Prostate gland (tissue), 2 donors: ENCODE data around the gene MZB1.

Source experiments
- POLR2A ChIP-seq: fragments of 450-650 bp; IDR thresholded peaks from one replicate; pipeline ENCODE4 v1.6.1; 2016; ENCODE audit warnings: antibody characterized with exemption, mild to moderate bottlenecking
- TF ChIP-seq, protein P1 (sequence below), 4 experiments: fragments of 200-600 bp in 2 of 4; fragments of 450-650 bp in 2 of 4; sonication (generic) in 2 of 4; IDR thresholded peaks; 1 replicate in 3 of 4; 2 replicates in 1 of 4; pipeline ENCODE4 v1.5.1; 2016 to 2019; ENCODE audit warnings: antibody characterized with exemption in 4 of 4, mild to moderate bottlenecking in 2 of 4, moderate library complexity in 2 of 4

DNA sequence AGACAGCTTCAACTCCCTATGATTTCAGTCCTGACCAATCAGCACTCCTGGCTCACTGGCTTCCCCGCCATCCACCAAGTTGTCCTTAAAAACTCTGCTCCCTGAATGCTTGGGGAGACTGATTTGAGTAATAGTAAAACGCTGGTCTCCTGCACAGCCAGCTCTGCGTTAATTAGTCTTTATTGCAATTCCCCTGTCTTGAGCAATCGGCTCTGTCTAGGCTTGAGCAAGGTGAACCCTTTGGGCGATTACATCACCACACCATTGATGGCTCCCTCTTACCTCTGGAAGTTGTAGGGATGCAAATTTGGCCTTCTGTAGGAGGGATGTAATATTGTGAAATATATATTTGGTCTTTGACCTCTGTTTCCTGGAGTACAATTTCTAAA, 3.7 kb downstream of the MZB1 start:
- TF ChIP-seq, protein P1, sequence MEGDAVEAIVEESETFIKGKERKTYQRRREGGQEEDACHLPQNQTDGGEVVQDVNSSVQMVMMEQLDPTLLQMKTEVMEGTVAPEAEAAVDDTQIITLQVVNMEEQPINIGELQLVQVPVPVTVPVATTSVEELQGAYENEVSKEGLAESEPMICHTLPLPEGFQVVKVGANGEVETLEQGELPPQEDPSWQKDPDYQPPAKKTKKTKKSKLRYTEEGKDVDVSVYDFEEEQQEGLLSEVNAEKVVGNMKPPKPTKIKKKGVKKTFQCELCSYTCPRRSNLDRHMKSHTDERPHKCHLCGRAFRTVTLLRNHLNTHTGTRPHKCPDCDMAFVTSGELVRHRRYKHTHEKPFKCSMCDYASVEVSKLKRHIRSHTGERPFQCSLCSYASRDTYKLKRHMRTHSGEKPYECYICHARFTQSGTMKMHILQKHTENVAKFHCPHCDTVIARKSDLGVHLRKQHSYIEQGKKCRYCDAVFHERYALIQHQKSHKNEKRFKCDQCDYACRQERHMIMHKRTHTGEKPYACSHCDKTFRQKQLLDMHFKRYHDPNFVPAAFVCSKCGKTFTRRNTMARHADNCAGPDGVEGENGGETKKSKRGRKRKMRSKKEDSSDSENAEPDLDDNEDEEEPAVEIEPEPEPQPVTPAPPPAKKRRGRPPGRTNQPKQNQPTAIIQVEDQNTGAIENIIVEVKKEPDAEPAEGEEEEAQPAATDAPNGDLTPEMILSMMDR (IDR thresholded peaks at IDR 0.05): no peak
- TF ChIP-seq POLR2A: no peak
